Transverse colon (tissue), 4 donors: Measurements from ENCODE around the gene DGAT2L6.

Experiments used
- EP300 ChIP-seq: sonication (generic); formaldehyde crosslinking; IDR thresholded peaks from one replicate; pipeline ENCODE4 v1.6.1; 2017; ENCODE audit warnings: antibody characterized with exemption, low read depth
- POLR2A ChIP-seq: fragments of 450-650 bp; IDR thresholded peaks from one replicate; pipeline ENCODE4 v1.6.1; 2016; ENCODE audit warnings: antibody characterized with exemption, mild to moderate bottlenecking, moderate library complexity
- POLR2AphosphoS5 ChIP-seq, 3 donors: sonication (generic); formaldehyde crosslinking; IDR thresholded peaks; one replicate each; pipeline ENCODE4 v1.6.1; 2016; ENCODE audit warnings: antibody characterized with exemption in 3 of 3
- TF ChIP-seq, protein P1 (sequence below), 5 experiments: fragments of 200-600 bp in 3 of 5; fragments of 450-650 bp in 2 of 5; sonication (generic) in 3 of 5; IDR thresholded peaks; 1 replicate in 2 of 5; 2 replicates in 3 of 5; pipeline ENCODE4 v1.5.1; 2016 to 2017; ENCODE audit warnings: antibody characterized with exemption in 5 of 5, inconsistent platforms in 3 of 5, mild to moderate bottlenecking in 2 of 5, moderate library complexity in 1 of 5

DNA sequence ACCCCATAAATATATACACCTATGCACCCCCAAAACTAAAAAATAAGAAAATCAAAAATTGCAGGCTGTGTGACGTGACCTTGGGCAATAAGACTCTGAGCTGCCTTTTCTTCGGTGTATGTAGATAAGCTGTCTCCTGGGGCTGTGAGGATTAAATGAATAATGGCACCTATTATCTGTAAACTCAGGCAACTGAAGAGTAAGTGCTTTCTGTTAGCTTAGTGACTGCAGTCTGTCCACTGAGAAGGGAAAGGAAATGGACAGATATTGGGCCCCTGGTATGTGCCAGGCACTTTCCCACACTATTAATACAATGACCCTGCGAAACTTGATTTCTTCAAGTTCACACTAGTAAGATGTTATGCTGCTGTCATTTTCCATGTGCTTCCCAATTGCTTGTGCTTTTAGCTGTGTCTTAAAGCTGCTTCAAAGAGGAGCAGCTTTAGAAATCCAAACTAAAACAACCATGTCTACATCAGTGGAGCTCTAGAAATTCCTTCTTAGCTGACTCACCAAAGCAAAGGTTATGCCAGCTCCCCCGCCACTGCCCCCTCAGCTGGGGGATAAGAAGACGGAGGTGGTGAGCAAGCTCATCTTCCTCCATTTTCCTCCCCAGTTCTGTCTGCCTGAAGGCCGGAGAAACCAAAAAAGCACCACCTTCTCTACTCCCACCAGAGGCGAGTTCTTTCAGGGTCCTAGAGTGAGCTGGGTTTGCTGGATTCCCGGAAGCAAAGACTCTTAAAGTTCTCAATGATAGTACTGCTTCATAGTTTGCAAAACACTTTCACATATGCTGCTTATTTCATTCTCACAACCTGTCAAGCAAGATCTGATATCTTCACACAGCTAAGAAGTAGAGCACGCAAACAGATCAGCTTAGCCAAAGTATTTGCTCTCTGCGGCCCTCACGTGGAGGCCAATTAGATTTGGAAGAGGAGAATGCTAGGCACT, 8.8 kb upstream of the DGAT2L6 start:
- TF ChIP-seq, protein P1, sequence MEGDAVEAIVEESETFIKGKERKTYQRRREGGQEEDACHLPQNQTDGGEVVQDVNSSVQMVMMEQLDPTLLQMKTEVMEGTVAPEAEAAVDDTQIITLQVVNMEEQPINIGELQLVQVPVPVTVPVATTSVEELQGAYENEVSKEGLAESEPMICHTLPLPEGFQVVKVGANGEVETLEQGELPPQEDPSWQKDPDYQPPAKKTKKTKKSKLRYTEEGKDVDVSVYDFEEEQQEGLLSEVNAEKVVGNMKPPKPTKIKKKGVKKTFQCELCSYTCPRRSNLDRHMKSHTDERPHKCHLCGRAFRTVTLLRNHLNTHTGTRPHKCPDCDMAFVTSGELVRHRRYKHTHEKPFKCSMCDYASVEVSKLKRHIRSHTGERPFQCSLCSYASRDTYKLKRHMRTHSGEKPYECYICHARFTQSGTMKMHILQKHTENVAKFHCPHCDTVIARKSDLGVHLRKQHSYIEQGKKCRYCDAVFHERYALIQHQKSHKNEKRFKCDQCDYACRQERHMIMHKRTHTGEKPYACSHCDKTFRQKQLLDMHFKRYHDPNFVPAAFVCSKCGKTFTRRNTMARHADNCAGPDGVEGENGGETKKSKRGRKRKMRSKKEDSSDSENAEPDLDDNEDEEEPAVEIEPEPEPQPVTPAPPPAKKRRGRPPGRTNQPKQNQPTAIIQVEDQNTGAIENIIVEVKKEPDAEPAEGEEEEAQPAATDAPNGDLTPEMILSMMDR (IDR thresholded peaks at IDR 0.05), result no peak
- TF ChIP-seq POLR2AphosphoS5 (IDR thresholded peaks at IDR 0.05) (no peak), EP300 (no peak), POLR2A (no peak)
